Left lung (tissue), 10 donors: ENCODE data around the gene INVS. TPM values are rescaled to one million over a fixed set of nuclear protein-coding genes. Genes with fewer than 3 reads are reported as not detected.

Source experiments
- ATAC-seq: fragments of 200-7000 bp; cut with Tn5 transposase; one replicate; pipeline ENCODE4 v1.9.1; 2020; ENCODE audit warnings: moderate library complexity
- DNase-seq, 4 donors: peaks; one replicate each; pipeline ENCODE4 v3.0.0-alpha.2; 2013 to 2020
- H3K27ac ChIP-seq, 2 donors: fragments of 200-600 bp; sonication (generic) in 1 of 2; one replicate each; pipeline versions ENCODE4 v1.5.0 to v1.8.0; 2020 to 2021
- H3K27me3 ChIP-seq, 2 donors: fragments of 200-600 bp; sonication (generic) in 1 of 2; one replicate each; pipeline versions ENCODE4 v1.5.0 to v1.8.0; 2020 to 2021
- H3K36me3 ChIP-seq, 2 donors: fragments of 200-600 bp; sonication (generic) in 1 of 2; one replicate each; pipeline versions ENCODE4 v1.5.0 to v1.8.0; 2020 to 2021
- H3K4me1 ChIP-seq, 2 donors: fragments of 200-600 bp; one replicate each; pipeline ENCODE4 v1.8.0; 2021
- H3K4me3 ChIP-seq, 2 donors: fragments of 200-600 bp; sonication (generic) in 1 of 2; one replicate each; pipeline versions ENCODE4 v1.5.0 to v1.8.0; 2020 to 2021; ENCODE audit warnings: mild to moderate bottlenecking in 1 of 2
- H3K9me3 ChIP-seq, 2 donors: fragments of 200-600 bp; sonication (generic) in 1 of 2; one replicate each; pipeline versions ENCODE4 v1.5.0 to v1.8.0; 2020 to 2021
- CTCF ChIP-seq, 2 donors: fragments of 200-600 bp; sonication (generic) in 1 of 2; IDR thresholded peaks; one replicate each; pipeline versions ENCODE4 v1.5.0 to v1.8.0; 2021; ENCODE audit warnings: antibody characterized with exemption in 2 of 2
- intact Hi-C, 2 donors: fragments of 100-400 bp; cut with DNase I; formaldehyde crosslinking; loops; one replicate each; pipeline versions ENCODE4 v1.11.2 to v1.14.2; 2022
- polyA plus RNA-seq, 6 donors: library from polyadenylated mRNA; unstranded; fragments of 120-200 nt; gene quantifications; one replicate each; pipeline ENCODE4 v1.2.1, GENCODE V29; 2013; ENCODE audit not compliant: insufficient read length in 6 of 6
- total RNA-seq, 2 donors: library from RNA; stranded (reverse); fragmentation: NEBNext Ultra II Directional; extraction: Animal tissue kit (Norgen Biotek cat#: 25700); gene quantifications; one replicate each; pipeline ENCODE4 v1.2.1, GENCODE V29; 2021
- donor health status: DM: no; HTN: yes; CAD: no.
- donor health status: DM: no; HTN: no; CAD: no.

Gene INVS
- total and polyA plus RNA-seq, 8 donors, result 21.5 to 29.9 (median 24.6) TPM

- Histone ChIP-seq H3K27me3 (no peaks in the 10 kb centered on the region), H3K4me3 (no peak overlapping the region), H3K27ac (no peak overlapping the region), H3K36me3 (no peaks in the 10 kb centered on the region), H3K9me3 (no peaks in the 10 kb centered on the region), H3K4me1 (no peaks in the 10 kb centered on the region)
- no peak for TF ChIP-seq CTCF (IDR thresholded peaks at IDR 0.05)
- DNase-seq, result no peak
- ATAC-seq, result no peak
- intact Hi-C loops, result no loop called here
Measured at GRCh38 chr9:100217536-100217935, 118.5 kb downstream of the INVS start.

GRCh38 chr9:100219347-100219746 lies 120.3 kb downstream of the INVS start:
- no peak for ATAC-seq
- DNase-seq, result no peak
- Histone ChIP-seq H3K4me1 (no peaks in the 10 kb centered on the region), H3K4me3 (no peak overlapping the region), H3K9me3 (no peaks in the 10 kb centered on the region), H3K27me3 (no peaks in the 10 kb centered on the region), H3K36me3 (no peaks in the 10 kb centered on the region), H3K27ac (no peak overlapping the region)
- intact Hi-C loops, result no loop called here
- no peak for TF ChIP-seq CTCF (IDR thresholded peaks at IDR 0.05)

GRCh38 chr9:100220936-100221335 lies 121.9 kb downstream of the INVS start:
- Histone ChIP-seq H3K27ac (no peak overlapping the region), H3K4me3 (no peak overlapping the region), H3K27me3 (no peaks in the 10 kb centered on the region), H3K36me3 (no peaks in the 10 kb centered on the region), H3K9me3 (no peaks in the 10 kb centered on the region), H3K4me1 (no peaks in the 10 kb centered on the region)
- TF ChIP-seq CTCF (IDR thresholded peaks at IDR 0.05), result no peak
- no peak for DNase-seq
- ATAC-seq, result no peak
- intact Hi-C loops, result no loop called here

GRCh38 chr9:100221538-100221937 lies 122.5 kb downstream of the INVS start:
- no peak overlapping the region for H3K4me3 ChIP-seq
- H3K36me3 ChIP-seq, result no peaks in the 10 kb centered on the region
- H3K27me3 ChIP-seq, result no peaks in the 10 kb centered on the region
- H3K27ac ChIP-seq, result no peak overlapping the region
- DNase-seq (no peak), ATAC-seq (no peak)
- no peaks in the 10 kb centered on the region for H3K4me1 ChIP-seq
- no peak for TF ChIP-seq CTCF (IDR thresholded peaks at IDR 0.05)
- H3K9me3 ChIP-seq, result no peaks in the 10 kb centered on the region
- intact Hi-C loops, result no loop called here

- DNase-seq (peak in 1 of 4 donors; percentile 39), ATAC-seq (no peak)
- no peak overlapping the region for H3K27ac ChIP-seq
- H3K27me3 ChIP-seq, result no peaks in the 10 kb centered on the region
- H3K36me3 ChIP-seq, result peaks cover 0 to 5% of the 10 kb centered on the region in 2 donors
- H3K9me3 ChIP-seq, result no peaks in the 10 kb centered on the region
- TF ChIP-seq CTCF (IDR thresholded peaks at IDR 0.05), result no peak
- H3K4me3 ChIP-seq, result no peak overlapping the region
- H3K4me1 ChIP-seq, result no peaks in the 10 kb centered on the region
- intact Hi-C loops, result no loop called here
Measured at GRCh38 chr9:100222674-100223073, 123.6 kb downstream of the INVS start.
